GM12878 (cell line): ENCODE results near the gene GPSM3. TPM values are rescaled to one million over a fixed set of nuclear protein-coding genes. Genes with fewer than 3 reads are reported as not detected.

Source experiments
- ATAC-seq: fragments of 200-7000 bp; cut with Tn5 transposase; 3 replicates; pipeline ENCODE4 v1.9.1; 2020; ENCODE audit warnings: mild to moderate bottlenecking, moderate library complexity
- BruUV-seq: library from RNA; stranded (reverse); fragments of 400-500 nt; replicated peaks from 2 replicates; lab custom pipeline; 2021; lab: Mats Ljungman, UMichigan
- CTCF ChIA-PET: fragments of 300-600 bp; sonication (Branson Sonifier 250); formaldehyde crosslinking; extraction: SDS; loops from one replicate; lab custom pipeline; 2021; ENCODE audit warnings: inconsistent platforms; lab: Yijun Ruan, JAX
- POLR2A ChIA-PET: fragments of 350-600 bp; formaldehyde crosslinking; extraction: SDS; loops from one replicate; lab custom pipeline; 2021; ENCODE audit warnings: inconsistent platforms; lab: Charles Lee
- RAD21 ChIA-PET: fragments of 300-600 bp; sonication (Branson Sonifier 250); formaldehyde crosslinking; loops from one replicate; lab custom pipeline; 2023; ENCODE audit warnings: antibody characterized with exemption; ENCODE audit not compliant: unreplicated experiment; lab: Charles Lee
- SMC1A ChIA-PET: fragments of 300-600 bp; sonication (Branson Sonifier 250); formaldehyde crosslinking; loops from one replicate; lab custom pipeline; 2023; ENCODE audit not compliant: unreplicated experiment, uncharacterized antibody; lab: Charles Lee
- DNase-seq: peaks from one replicate; pipeline ENCODE4 v3.0.0-alpha.2; 2011; ENCODE audit warnings: low read depth, low spot score
- FAIRE-seq: peaks from 3 replicates; lab custom pipeline; 2011; peaks lifted over from hg19 to GRCh38; lab: Jason Lieb, UNC
- H2AFZ ChIP-seq: 2 replicates; pipeline ENCODE4 v1.6.0; 2011; ENCODE audit warnings: low read depth, low read length, control low read depth; ENCODE audit not compliant: control insufficient read depth
- H3K27ac ChIP-seq: 2 replicates; pipeline ENCODE4 v1.5.1; 2011; ENCODE audit warnings: control low read depth; ENCODE audit not compliant: control insufficient read depth, insufficient read depth
- H3K27me3 ChIP-seq, 2 experiments: replicated peaks in 1 of 2; 2 replicates each; pipeline versions ENCODE4 v1.6.0 to v1.6.1; 2011; ENCODE audit warnings: low read length in 1 of 2; ENCODE audit not compliant: control insufficient read depth in 2 of 2, insufficient read depth in 2 of 2
- H3K36me3 ChIP-seq, 2 experiments: 2 replicates each; pipeline ENCODE4 v1.5.1; 2011; ENCODE audit warnings: low read length in 1 of 2; ENCODE audit not compliant: control insufficient read depth in 2 of 2, insufficient read depth in 2 of 2
- H3K4me1 ChIP-seq: 2 replicates; pipeline ENCODE4 v1.6.1; 2011; ENCODE audit warnings: mild to moderate bottlenecking, low read length, moderate library complexity, mixed read lengths; ENCODE audit not compliant: control insufficient read depth, insufficient read depth
- H3K4me2 ChIP-seq: 2 replicates; pipeline ENCODE4 v1.6.0; 2011; ENCODE audit warnings: control low read depth; ENCODE audit not compliant: control insufficient read depth, insufficient read depth
- H3K4me3 ChIP-seq: fragments of 200-600 bp; sonication (generic); 2 replicates; pipeline ENCODE4 v1.5.1; 2016
- H3K79me2 ChIP-seq: 2 replicates; pipeline ENCODE4 v1.6.0; 2011; ENCODE audit warnings: low read length; ENCODE audit not compliant: control insufficient read depth, insufficient read depth
- H3K9ac ChIP-seq: 2 replicates; pipeline ENCODE4 v1.8.0; 2011; ENCODE audit warnings: low read length, control low read depth, mixed read lengths; ENCODE audit not compliant: control insufficient read depth, insufficient read depth
- H3K9me3 ChIP-seq: replicated peaks from 3 replicates; pipeline ENCODE4 v1.5.1; 2011; ENCODE audit warnings: mild to moderate bottlenecking, low read length; ENCODE audit not compliant: control insufficient read depth, insufficient read depth
- H4K20me1 ChIP-seq: 2 replicates; pipeline ENCODE4 v1.6.0; 2011; ENCODE audit not compliant: control insufficient read depth, insufficient read depth
- BCLAF1 ChIP-seq: fragments of 450-650 bp; IDR thresholded peaks from 2 replicates; pipeline ENCODE4 v1.6.1; 2017; ENCODE audit warnings: antibody characterized with exemption, mild to moderate bottlenecking, moderate library complexity
- CREM ChIP-seq: IDR thresholded peaks from 2 replicates; pipeline ENCODE4 v1.6.1; 2014; ENCODE audit warnings: antibody characterized with exemption, low read depth
- DPF2 ChIP-seq: fragments of 450-650 bp; IDR thresholded peaks from 2 replicates; pipeline ENCODE4 v1.6.1; 2017; ENCODE audit warnings: mild to moderate bottlenecking
- EP300 ChIP-seq, 2 experiments: fragments of 150-350 bp in 1 of 2; IDR thresholded peaks; 2 replicates each; pipeline ENCODE4 v1.6.1; 2011 to 2012; ENCODE audit warnings: low read depth in 2 of 2, low read length in 2 of 2, borderline replicate concordance in 1 of 2, improper control_type of control experiment in 1 of 2, inconsistent platforms in 1 of 2; ENCODE audit not compliant: control insufficient read depth in 1 of 2
- NBN ChIP-seq: fragments of 450-650 bp; IDR thresholded peaks from 2 replicates; pipeline ENCODE4 v1.6.1; 2016
- NR2F1 ChIP-seq: fragments of 450-650 bp; conservative IDR thresholded peaks from 2 replicates; pipeline ENCODE4 v1.6.1; 2017; ENCODE audit warnings: mild to moderate bottlenecking
- POU2F2 ChIP-seq: IDR thresholded peaks from 3 replicates; pipeline ENCODE4 v1.6.1; 2011; ENCODE audit warnings: low read depth, mild to moderate bottlenecking, low read length, borderline replicate concordance
- ZNF384 ChIP-seq: IDR thresholded peaks from 2 replicates; pipeline ENCODE4 v1.6.1; 2012; ENCODE audit warnings: low read depth, mild to moderate bottlenecking, low read length, improper control_type of control experiment, borderline replicate concordance
- ZNF592 ChIP-seq: fragments of 450-650 bp; IDR thresholded peaks from 2 replicates; pipeline ENCODE4 v1.6.1; 2017; ENCODE audit warnings: mild to moderate bottlenecking, moderate library complexity
- WGBS: methylation state at CpG from one replicate; pipeline ENCODE4 v1.1.6; 2016; ENCODE audit warnings: low lambda C conversion rate; ENCODE audit not compliant: insufficient replicate concordance, insufficient coverage; ENCODE audit errors: missing lambda C conversion rate; 5-methylcytosine and 5-hydroxymethylcytosine counted together
- in situ Hi-C: fragments of 300-500 bp; cut with MboI; formaldehyde crosslinking; loops from 9 replicates; pipeline ENCODE4 v1.14.3; 2018; ENCODE audit warnings: mixed read lengths
- intact Hi-C: fragments of 100-400 bp; cut with micrococcal nuclease; formaldehyde crosslinking; loops from one replicate; pipeline ENCODE4 v1.14.2; 2022; ENCODE audit not compliant: unreplicated experiment
- polyA plus RNA-seq, 11 experiments: library from polyadenylated mRNA; depleted of rRNA in 4 of 11; unstranded in 6 of 11; stranded (reverse) in 5 of 11; fragments of >200 nt; fragmentation: Nextera tagmentation in 4 of 11; fragmentation: Illumina TruSeq in 1 of 11; extraction: Ambion mirVana in 4 of 11; extraction: Trizol in 1 of 11; gene quantifications; 1 replicate in 1 of 11; 2 replicates in 10 of 11; pipeline versions ENCODE4 v1.2.1 to v1.2.3, GENCODE V29; 2011 to 2016; ENCODE audit warnings: inconsistent platforms in 2 of 11, missing spikeins in 2 of 11, low read depth in 1 of 11
- total RNA-seq, 4 experiments: library from RNA; depleted of rRNA in 3 of 4; stranded (reverse); fragments of >200 nt in 3 of 4; fragmentation: Illumina TruSeq in 1 of 4; extraction: Trizol in 1 of 4; gene quantifications; 2 replicates each; pipeline versions ENCODE4 v1.2.1 to v1.2.3, GENCODE V29; 2013 to 2021
- TF ChIP-seq, protein P1 (sequence below): fragments of 450-650 bp; IDR thresholded peaks from 2 replicates; pipeline ENCODE4 v1.6.1; 2016; ENCODE audit warnings: mild to moderate bottlenecking
- TF ChIP-seq, protein P2 (sequence below): IDR thresholded peaks from 2 replicates; pipeline ENCODE4 v1.6.1; 2012; ENCODE audit warnings: low read length, inconsistent platforms
- TF ChIP-seq, protein P3 (sequence below): IDR thresholded peaks from 2 replicates; pipeline ENCODE4 v1.6.1; 2011; ENCODE audit warnings: low read depth, mild to moderate bottlenecking, low read length, moderate library complexity, borderline replicate concordance; ENCODE audit errors: extremely low read depth

The GPSM3 gene
- total and polyA plus RNA-seq, 10 of the 15 experiments (the other 5 are each of a cell fraction or from before 2014, with no cell fraction given) = 22.0 to 137 (median 113) TPM

- in situ Hi-C loops (no loop called here), intact Hi-C loops (no loop called here)
- ChIA-PET RAD21 (no interaction called here), CTCF (interaction anchor here (1.4 kb wide), 1 partner anchor 45 kb away, joined by 3 read pairs; no protein-coding TSS in a partner anchor), POLR2A (no interaction called here), SMC1A (no interaction called here)
- no peak for ATAC-seq
- H3K36me3 ChIP-seq = no peaks in the 10 kb centered on the region
- no peaks in the 10 kb centered on the region for H3K79me2 ChIP-seq
- no peak overlapping the region for H3K9ac ChIP-seq
- no peak overlapping the region for H3K4me2 ChIP-seq
- no peak for DNase-seq
- no peak for FAIRE-seq
- WGBS = 50% methylated on average over 9 of the region's 9 CpGs
- no peaks in the 10 kb centered on the region for H4K20me1 ChIP-seq
- no TSS peak for BruUV-seq
- no peak overlapping the region for H3K27ac ChIP-seq
- no peaks in the 10 kb centered on the region for H3K9me3 ChIP-seq
- no peaks in the 10 kb centered on the region for H3K4me1 ChIP-seq
- H3K27me3 ChIP-seq = no peaks in the 10 kb centered on the region
- H2AFZ ChIP-seq = no peak overlapping the region
- H3K4me3 ChIP-seq = no peak overlapping the region
- TF ChIP-seq POU2F2 = no peak
- TF ChIP-seq EP300 (IDR thresholded peaks at IDR 0.05; ENCODE audit: borderline replicate concordance in 1 of 2, control insufficient read depth in 1 of 2, low read depth in 2 of 2, low read length in 2 of 2) = no peak
- TF ChIP-seq DPF2 = no peak
- TF ChIP-seq, protein P1, sequence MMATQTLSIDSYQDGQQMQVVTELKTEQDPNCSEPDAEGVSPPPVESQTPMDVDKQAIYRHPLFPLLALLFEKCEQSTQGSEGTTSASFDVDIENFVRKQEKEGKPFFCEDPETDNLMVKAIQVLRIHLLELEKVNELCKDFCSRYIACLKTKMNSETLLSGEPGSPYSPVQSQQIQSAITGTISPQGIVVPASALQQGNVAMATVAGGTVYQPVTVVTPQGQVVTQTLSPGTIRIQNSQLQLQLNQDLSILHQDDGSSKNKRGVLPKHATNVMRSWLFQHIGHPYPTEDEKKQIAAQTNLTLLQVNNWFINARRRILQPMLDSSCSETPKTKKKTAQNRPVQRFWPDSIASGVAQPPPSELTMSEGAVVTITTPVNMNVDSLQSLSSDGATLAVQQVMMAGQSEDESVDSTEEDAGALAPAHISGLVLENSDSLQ = no peak
- no peak for TF ChIP-seq NBN
- TF ChIP-seq, protein P2, sequence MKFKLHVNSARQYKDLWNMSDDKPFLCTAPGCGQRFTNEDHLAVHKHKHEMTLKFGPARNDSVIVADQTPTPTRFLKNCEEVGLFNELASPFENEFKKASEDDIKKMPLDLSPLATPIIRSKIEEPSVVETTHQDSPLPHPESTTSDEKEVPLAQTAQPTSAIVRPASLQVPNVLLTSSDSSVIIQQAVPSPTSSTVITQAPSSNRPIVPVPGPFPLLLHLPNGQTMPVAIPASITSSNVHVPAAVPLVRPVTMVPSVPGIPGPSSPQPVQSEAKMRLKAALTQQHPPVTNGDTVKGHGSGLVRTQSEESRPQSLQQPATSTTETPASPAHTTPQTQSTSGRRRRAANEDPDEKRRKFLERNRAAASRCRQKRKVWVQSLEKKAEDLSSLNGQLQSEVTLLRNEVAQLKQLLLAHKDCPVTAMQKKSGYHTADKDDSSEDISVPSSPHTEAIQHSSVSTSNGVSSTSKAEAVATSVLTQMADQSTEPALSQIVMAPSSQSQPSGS = no peak
- no peak for TF ChIP-seq ZNF384
- no peak for TF ChIP-seq CREM
- no peak for TF ChIP-seq ZNF592
- TF ChIP-seq BCLAF1 = no peak
- TF ChIP-seq, protein P3, sequence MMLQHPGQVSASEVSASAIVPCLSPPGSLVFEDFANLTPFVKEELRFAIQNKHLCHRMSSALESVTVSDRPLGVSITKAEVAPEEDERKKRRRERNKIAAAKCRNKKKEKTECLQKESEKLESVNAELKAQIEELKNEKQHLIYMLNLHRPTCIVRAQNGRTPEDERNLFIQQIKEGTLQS = no peak
- no peak for TF ChIP-seq NR2F1
These were observed 11.2 kb upstream of the GPSM3 start for GRCh38 chr6:32203426-32204267.
